HepG2 (cell line): ENCODE measurements around the gene ABHD15. TPM values are rescaled to one million over a fixed set of nuclear protein-coding genes. Genes with fewer than 3 reads are reported as not detected.
A peak's percentile ranks its signal among the peaks of the same experiment; 100 is the strongest.

Experiments used
- BATF2 ChIP-seq: sonication (generic); formaldehyde crosslinking; IDR thresholded peaks from 2 replicates; pipeline ENCODE4 v1.8.0; 2022; ENCODE audit warnings: mild to moderate bottlenecking, missing genetic modification reagents, moderate library complexity
- E2F5 ChIP-seq: sonication (generic); formaldehyde crosslinking; conservative IDR thresholded peaks from 2 replicates; pipeline ENCODE4 v1.4.0; 2020; ENCODE audit warnings: missing genetic modification reagents
- MXD1 ChIP-seq: sonication (generic); formaldehyde crosslinking; IDR thresholded peaks from 2 replicates; pipeline ENCODE4 v1.4.0; 2020; ENCODE audit warnings: mild to moderate bottlenecking, missing genetic modification reagents
- SP140L ChIP-seq: sonication (generic); formaldehyde crosslinking; IDR thresholded peaks from 2 replicates; pipeline ENCODE4 v1.4.0; 2020; ENCODE audit warnings: missing genetic modification reagents, borderline replicate concordance
- ZC3H4 ChIP-seq: sonication (generic); formaldehyde crosslinking; IDR thresholded peaks from 2 replicates; pipeline ENCODE4 v1.4.0; 2020; ENCODE audit warnings: missing genetic modification reagents, borderline replicate concordance
- ZIK1 ChIP-seq: sonication (generic); formaldehyde crosslinking; IDR thresholded peaks from 2 replicates; pipeline ENCODE4 v1.5.0; 2020; ENCODE audit warnings: mild to moderate bottlenecking, low read depth, missing genetic modification reagents, borderline replicate concordance
- ZNF275 ChIP-seq: sonication (generic); formaldehyde crosslinking; IDR thresholded peaks from 2 replicates; pipeline ENCODE4 v1.8.0; 2022; ENCODE audit warnings: missing genetic modification reagents, mild to moderate bottlenecking, inconsistent platforms, borderline replicate concordance
- ZNF280B ChIP-seq: sonication (generic); formaldehyde crosslinking; IDR thresholded peaks from 2 replicates; pipeline ENCODE4 v1.5.0; 2020; ENCODE audit warnings: missing genetic modification reagents, mild to moderate bottlenecking, borderline replicate concordance
- ZNF407 ChIP-seq: sonication (generic); formaldehyde crosslinking; IDR thresholded peaks from one replicate; pipeline ENCODE4 v1.5.1; 2020; ENCODE audit warnings: mild to moderate bottlenecking, missing genetic modification reagents; ENCODE audit errors: not compliant biosample characterization
- ZNF414 ChIP-seq: sonication (generic); formaldehyde crosslinking; IDR thresholded peaks from 2 replicates; pipeline ENCODE4 v1.5.0; 2020; ENCODE audit warnings: missing genetic modification reagents
- ZNF569 ChIP-seq: sonication (generic); formaldehyde crosslinking; IDR thresholded peaks from 2 replicates; pipeline ENCODE4 v1.5.0; 2020; ENCODE audit warnings: mild to moderate bottlenecking, missing genetic modification reagents, moderate library complexity, borderline replicate concordance
- ZNF713 ChIP-seq: sonication (generic); formaldehyde crosslinking; IDR thresholded peaks from 2 replicates; pipeline ENCODE4 v1.4.0; 2020; ENCODE audit warnings: mild to moderate bottlenecking, missing genetic modification reagents
- polyA plus RNA-seq, 8 experiments: library from polyadenylated mRNA; depleted of rRNA in 3 of 8; stranded (reverse) in 7 of 8; unstranded in 1 of 8; fragments of >200 nt; fragmentation: Illumina TruSeq in 4 of 8; extraction: Trizol in 4 of 8; gene quantifications; 2 replicates each; pipeline versions ENCODE4 v1.2.1 to v1.2.3, GENCODE V29; 2011 to 2016; ENCODE audit warnings: low read depth in 4 of 8, missing spikeins in 1 of 8, mixed read lengths in 1 of 8; ENCODE audit not compliant: insufficient read depth in 1 of 8
- total RNA-seq, 5 experiments: library from RNA; depleted of rRNA; stranded (reverse); fragments of >200 nt; fragmentation: Illumina TruSeq; extraction: Trizol; gene quantifications; 2 replicates each; pipeline ENCODE4 v1.2.3, GENCODE V29; 2016; ENCODE audit warnings: low read depth in 1 of 5

ABHD15 gene
- total and polyA plus RNA-seq, 2 of the 13 experiments (the other 11 are each of a cell fraction or from before 2014, with no cell fraction given) = 2.4 to 7.7 TPM

GRCh38 chr17:29591737-29592608 lies 25.1 kb upstream of the ABHD15 start (continued):
- TF ChIP-seq ZNF275 (CRISPR knock-in tag) = 0 out of 2 replicates have a peak, but pooled peaks have one; percentile 22
- TF ChIP-seq ZNF407 (CRISPR knock-in tag) = no peak
- TF ChIP-seq ZNF414 (CRISPR knock-in tag) = 0 out of 2 replicates have a peak, but pooled peaks have one; percentile 11
- no peak for TF ChIP-seq ZNF713 (CRISPR knock-in tag)
- no peak for TF ChIP-seq ZNF569 (CRISPR knock-in tag)
- no peak for TF ChIP-seq ZIK1 (CRISPR knock-in tag)
- TF ChIP-seq BATF2 (CRISPR knock-in tag) = no peak
- 0 out of 2 replicates have a peak, but pooled peaks have one; percentile 52 for TF ChIP-seq MXD1 (CRISPR knock-in tag)
- TF ChIP-seq ZNF280B (CRISPR knock-in tag) = no peak
- no peak for TF ChIP-seq E2F5
- TF ChIP-seq ZC3H4 (CRISPR knock-in tag) = no peak
- no peak for TF ChIP-seq SP140L (CRISPR knock-in tag)
